ENCODE data around the gene ADAM22.

- TF ChIP-seq CTCF (IDR thresholded peaks at IDR 0.05; ENCODE audit: borderline replicate concordance, extremely low read depth, low read length, poor library complexity, severe bottlenecking), result no peak
- no peak for TF ChIP-seq EZH2 (IDR thresholded peaks at IDR 0.05; ENCODE audit: borderline replicate concordance, low read depth, low read length, severe bottlenecking)
Measured at GRCh38 chr7:88012086-88012485, 78.0 kb downstream of the ADAM22 start.
